ENCODE data around the gene SIVA1.

Gene SIVA1

GRCh38 chr14:104738375-104739019 is 14.4 kb upstream of the SIVA1 start:
- Histone ChIP-seq H3K27ac (ENCODE audit: low read depth, low read length) (no peak overlapping the region), H3K4me2 (ENCODE audit: low read depth, low read length, poor library complexity, severe bottlenecking) (no peak overlapping the region), H3K27me3 (ENCODE audit: low read length) (no peaks in the 10 kb centered on the region), H3K4me3 (ENCODE audit: insufficient read depth, low read length, poor library complexity, severe bottlenecking) (no peak overlapping the region), H4K20me1 (ENCODE audit: low read depth, low read length) (no peaks in the 10 kb centered on the region), H3K9me2 (replicated peaks; ENCODE audit: insufficient read depth, low read length) (no peaks in the 10 kb centered on the region), H2AFZ (ENCODE audit: low read depth, low read length, severe bottlenecking) (no peak overlapping the region), H3K9me3 (ENCODE audit: insufficient read depth, low read length) (no peaks in the 10 kb centered on the region), H3F3A (ENCODE audit: insufficient read depth) (no peaks in the 10 kb centered on the region), H3K9ac (ENCODE audit: low read length) (no peak overlapping the region), H3K79me2 (ENCODE audit: insufficient read depth, low read length) (no peaks in the 10 kb centered on the region), H3K36me3 (ENCODE audit: low read length) (no peaks in the 10 kb centered on the region)
- TF ChIP-seq CTCF (IDR thresholded peaks at IDR 0.05; ENCODE audit: insufficient read depth, low read length, poor library complexity, severe bottlenecking) (no peak), EZH2phosphoT487 (conservative IDR thresholded peaks at IDR 0.05; ENCODE audit: low read length) (no peak)

GRCh38 chr14:104739026-104739425 is 13.9 kb upstream of the SIVA1 start:
- Histone ChIP-seq H2AFZ (ENCODE audit: low read depth, low read length, severe bottlenecking) (no peak overlapping the region), H4K20me1 (ENCODE audit: low read depth, low read length) (no peaks in the 10 kb centered on the region), H3K9me3 (ENCODE audit: insufficient read depth, low read length) (no peaks in the 10 kb centered on the region), H3K4me3 (ENCODE audit: insufficient read depth, low read length, poor library complexity, severe bottlenecking) (no peak overlapping the region), H3K79me2 (ENCODE audit: insufficient read depth, low read length) (no peaks in the 10 kb centered on the region), H3K27me3 (ENCODE audit: low read length) (no peaks in the 10 kb centered on the region), H3K4me2 (ENCODE audit: low read depth, low read length, poor library complexity, severe bottlenecking) (no peak overlapping the region), H3F3A (ENCODE audit: insufficient read depth) (no peaks in the 10 kb centered on the region), H3K9ac (ENCODE audit: low read length) (no peak overlapping the region), H3K36me3 (ENCODE audit: low read length) (no peaks in the 10 kb centered on the region), H3K27ac (ENCODE audit: low read depth, low read length) (no peak overlapping the region), H3K9me2 (replicated peaks; ENCODE audit: insufficient read depth, low read length) (no peaks in the 10 kb centered on the region)
- TF ChIP-seq CTCF (IDR thresholded peaks at IDR 0.05; ENCODE audit: insufficient read depth, low read length, poor library complexity, severe bottlenecking) (no peak), EZH2phosphoT487 (conservative IDR thresholded peaks at IDR 0.05; ENCODE audit: low read length) (no peak)

- Histone ChIP-seq H3F3A (ENCODE audit: insufficient read depth) (no peaks in the 10 kb centered on the region), H3K4me2 (ENCODE audit: low read depth, low read length, poor library complexity, severe bottlenecking) (no peak overlapping the region), H3K27me3 (ENCODE audit: low read length) (no peaks in the 10 kb centered on the region), H3K79me2 (ENCODE audit: insufficient read depth, low read length) (no peaks in the 10 kb centered on the region), H3K9ac (ENCODE audit: low read length) (no peak overlapping the region), H3K36me3 (ENCODE audit: low read length) (no peaks in the 10 kb centered on the region), H3K27ac (ENCODE audit: low read depth, low read length) (no peak overlapping the region), H2AFZ (ENCODE audit: low read depth, low read length, severe bottlenecking) (no peak overlapping the region), H3K9me2 (replicated peaks; ENCODE audit: insufficient read depth, low read length) (no peaks in the 10 kb centered on the region), H4K20me1 (ENCODE audit: low read depth, low read length) (no peaks in the 10 kb centered on the region), H3K4me3 (ENCODE audit: insufficient read depth, low read length, poor library complexity, severe bottlenecking) (no peak overlapping the region), H3K9me3 (ENCODE audit: insufficient read depth, low read length) (no peaks in the 10 kb centered on the region)
- TF ChIP-seq CTCF (IDR thresholded peaks at IDR 0.05; ENCODE audit: insufficient read depth, low read length, poor library complexity, severe bottlenecking), result no peak
- TF ChIP-seq EZH2phosphoT487 (conservative IDR thresholded peaks at IDR 0.05; ENCODE audit: low read length), result no peak
Measured at GRCh38 chr14:104739546-104740516, 13.1 kb upstream of the SIVA1 start.

Data from SU-DHL-6 (cell line).